NT2/D1 (cell line): Measurements from ENCODE around the gene KANSL1.

Experiments
- YY1 ChIP-seq: IDR thresholded peaks from 2 replicates; pipeline ENCODE4 v1.6.1; 2011; ENCODE audit not compliant: insufficient read length, insufficient read depth
- ZNF274 ChIP-seq: IDR thresholded peaks from 2 replicates; pipeline ENCODE4 v1.6.1; 2011; ENCODE audit warnings: mild to moderate bottlenecking, low read depth, low read length

DNA sequence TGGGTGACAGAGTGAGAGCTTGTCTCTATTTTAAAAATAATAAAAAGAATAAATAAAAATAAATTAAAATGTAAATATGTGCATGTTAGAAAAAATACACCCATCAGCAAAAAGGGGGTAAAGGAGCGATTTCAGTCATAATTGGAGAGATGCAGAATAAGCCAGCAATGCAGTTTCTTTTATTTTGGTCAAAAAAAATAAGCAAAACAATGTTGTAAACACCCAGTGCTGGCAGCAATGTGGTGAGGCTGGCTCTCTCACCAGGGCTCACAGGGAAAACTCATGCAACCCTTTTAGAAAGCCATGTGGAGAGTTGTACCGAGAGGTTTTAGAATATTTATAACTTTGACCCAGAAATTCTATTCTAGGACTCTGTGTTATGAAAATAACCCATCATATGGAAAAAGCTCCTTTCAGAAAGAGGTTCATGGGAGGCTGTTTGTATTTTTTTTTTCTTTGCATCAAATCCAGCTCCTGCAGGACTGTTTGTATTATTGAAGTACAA, 185.7 kb downstream of the KANSL1 start:
- TF ChIP-seq YY1, result no peak
- no peak for TF ChIP-seq ZNF274
